ENCODE data around the gene CDH13.

- TF ChIP-seq GATA2 (IDR thresholded peaks at IDR 0.05; ENCODE audit: low read depth, low read length), result no peak
- TF ChIP-seq GATA3 (IDR thresholded peaks at IDR 0.05; ENCODE audit: low read depth, low read length), result no peak
Measured at GRCh38 chr16:82796047-82796446, 169.3 kb downstream of the CDH13 start.

All from SH-SY5Y (cell line).